Renal pelvis (tissue), 4 donors: ENCODE measurements around the gene SLAMF6. TPM values are rescaled to one million over a fixed set of nuclear protein-coding genes. Genes with fewer than 3 reads are reported as not detected.
"Not testable (repeated sequence)": the region's sequence is repeated elsewhere in the genome, so short reads cannot be mapped to it uniquely, and the experiment has no call there.

Experiments
- DNase-seq: peaks from one replicate; pipeline ENCODE4 v3.0.0-alpha.2; 2013
- polyA plus RNA-seq, 3 donors: library from polyadenylated mRNA; unstranded; fragments of 120-200 nt; gene quantifications; one replicate each; pipeline ENCODE4 v1.2.1, GENCODE V29; 2013; ENCODE audit not compliant: insufficient read length in 3 of 3

Gene SLAMF6
- polyA plus RNA-seq, 3 donors = 0.09 to 0.30 (median 0.17) TPM

- DNase-seq = no peak
Observed at GRCh38 chr1:160504651-160505050, 18.4 kb downstream of the SLAMF6 start.

DNA sequence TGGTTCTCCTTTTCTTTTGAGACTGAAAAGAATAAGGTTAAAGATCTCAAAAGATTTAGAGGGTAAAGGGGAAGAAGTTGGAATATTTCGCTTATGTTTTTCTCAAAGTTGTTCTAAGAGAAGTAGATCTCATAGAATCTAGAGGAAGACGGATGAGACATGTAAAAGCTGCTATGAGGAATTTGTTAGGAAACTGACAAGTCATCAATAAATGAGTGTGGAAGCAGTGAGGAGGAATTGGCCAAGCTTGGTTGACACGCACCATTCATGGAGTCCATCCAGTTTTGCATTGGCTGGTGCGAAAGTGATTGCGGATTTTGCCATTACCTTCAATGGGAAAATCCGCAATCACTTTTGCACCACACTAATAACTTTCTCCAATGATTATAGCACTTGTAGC, 20.0 kb downstream of the SLAMF6 start:
- DNase-seq = no peak

- DNase-seq = no peak
Observed at GRCh38 chr1:160500321-160500990, 22.6 kb downstream of the SLAMF6 start.

- no peak for DNase-seq
Observed at GRCh38 chr1:160499631-160500030, 23.4 kb downstream of the SLAMF6 start.

DNA sequence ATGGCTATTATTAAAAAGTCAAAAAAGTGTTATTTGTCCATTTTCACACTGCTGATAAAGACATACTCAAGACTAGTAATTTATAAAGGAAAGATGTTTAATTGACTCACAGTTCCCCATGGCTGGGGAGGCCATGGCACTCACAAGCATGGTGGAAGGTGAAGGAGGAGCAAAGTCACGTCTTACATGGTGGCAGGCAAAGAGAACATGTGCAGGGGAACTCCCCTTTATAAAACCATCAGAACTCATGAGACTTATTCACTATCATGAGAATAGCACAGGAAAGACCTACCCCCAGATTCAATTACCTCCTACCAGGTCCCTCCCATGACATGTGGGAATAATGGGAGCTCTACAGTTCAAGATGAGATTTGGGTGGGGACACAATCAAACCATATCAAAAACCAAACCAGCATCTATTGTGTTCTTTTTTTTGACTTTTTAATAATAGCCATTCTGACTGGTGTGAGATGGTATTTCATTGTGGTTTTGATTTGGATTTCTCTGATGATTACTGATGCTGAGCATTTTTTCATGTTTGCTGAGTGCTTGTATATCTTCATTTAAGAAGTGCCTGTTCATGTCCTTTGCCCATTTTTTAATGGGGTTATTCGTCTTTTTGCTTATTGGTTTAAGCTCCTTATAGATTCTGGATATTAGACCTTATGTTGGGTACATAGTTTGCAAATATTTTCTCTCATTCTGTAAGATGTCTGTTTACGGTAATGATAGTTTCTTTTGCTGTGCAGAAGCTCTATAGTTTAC, 24.6 kb downstream of the SLAMF6 start:
- DNase-seq = not testable (repeated sequence)

DNA sequence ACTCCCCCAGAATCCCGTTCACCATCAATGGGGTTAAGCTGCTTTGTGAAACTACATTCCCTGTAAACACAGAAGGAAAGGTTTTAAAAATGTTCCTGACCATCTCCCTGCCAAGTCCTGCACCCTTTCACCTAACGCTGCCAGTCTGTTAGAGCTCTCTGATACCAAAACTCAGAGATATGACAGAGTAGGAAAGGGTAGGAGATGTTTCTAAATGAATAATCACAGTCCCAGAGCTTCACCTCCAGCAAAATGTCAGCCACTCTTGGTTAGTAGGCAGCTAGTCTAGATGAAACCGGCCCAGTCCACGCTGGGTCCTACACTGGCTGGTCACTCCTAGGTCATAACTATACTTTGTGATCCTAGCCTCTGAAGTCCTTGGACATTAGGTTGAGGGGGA, 26.7 kb downstream of the SLAMF6 start:
- no peak for DNase-seq

DNA sequence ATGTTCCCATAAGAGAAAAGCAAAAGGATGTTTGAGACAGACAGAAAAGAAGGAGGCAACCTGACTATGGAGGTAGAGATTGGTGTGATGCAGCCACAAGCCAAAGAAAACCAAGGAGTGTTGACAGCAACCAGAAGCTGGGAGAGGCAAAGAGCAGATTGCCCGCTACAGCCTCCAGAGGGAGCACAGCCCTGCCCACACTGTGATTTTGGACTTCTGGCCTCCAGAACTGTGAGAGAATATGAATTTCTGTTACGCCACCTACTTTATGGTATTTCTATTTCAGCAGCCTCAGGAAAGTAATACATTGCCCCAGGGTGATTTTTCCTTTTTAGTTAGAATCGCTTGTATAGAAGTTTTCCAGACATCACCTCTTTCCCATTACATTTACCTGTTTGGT, 28.4 kb downstream of the SLAMF6 start:
- no peak for DNase-seq

DNA sequence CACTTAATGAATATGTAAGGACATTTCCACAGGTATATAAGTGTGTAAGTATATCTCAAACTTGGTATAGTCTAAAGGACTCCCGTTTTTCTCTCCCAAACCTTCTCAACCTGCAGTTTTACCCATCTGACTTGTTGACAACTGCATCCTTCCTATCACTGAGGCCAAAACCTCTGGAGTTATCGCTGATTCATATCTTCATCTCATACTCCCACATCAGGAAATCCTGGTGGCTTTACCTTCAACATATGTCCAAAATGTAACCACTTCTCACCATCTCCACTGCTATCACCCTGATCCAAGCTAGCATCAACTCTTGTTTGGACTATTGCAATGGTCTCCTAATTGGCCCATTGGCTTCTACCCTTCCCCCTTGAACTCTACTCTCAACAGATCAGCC, 30.4 kb downstream of the SLAMF6 start:
- no peak for DNase-seq

- no peak for DNase-seq
Observed at GRCh38 chr1:160491981-160492380, 31.1 kb downstream of the SLAMF6 start.

GRCh38 chr1:160491017-160491416, 32.0 kb downstream of the SLAMF6 start:
- DNase-seq = no peak

- DNase-seq = peak; percentile 20
Observed at GRCh38 chr1:160489513-160490261, 33.4 kb downstream of the SLAMF6 start.

DNA sequence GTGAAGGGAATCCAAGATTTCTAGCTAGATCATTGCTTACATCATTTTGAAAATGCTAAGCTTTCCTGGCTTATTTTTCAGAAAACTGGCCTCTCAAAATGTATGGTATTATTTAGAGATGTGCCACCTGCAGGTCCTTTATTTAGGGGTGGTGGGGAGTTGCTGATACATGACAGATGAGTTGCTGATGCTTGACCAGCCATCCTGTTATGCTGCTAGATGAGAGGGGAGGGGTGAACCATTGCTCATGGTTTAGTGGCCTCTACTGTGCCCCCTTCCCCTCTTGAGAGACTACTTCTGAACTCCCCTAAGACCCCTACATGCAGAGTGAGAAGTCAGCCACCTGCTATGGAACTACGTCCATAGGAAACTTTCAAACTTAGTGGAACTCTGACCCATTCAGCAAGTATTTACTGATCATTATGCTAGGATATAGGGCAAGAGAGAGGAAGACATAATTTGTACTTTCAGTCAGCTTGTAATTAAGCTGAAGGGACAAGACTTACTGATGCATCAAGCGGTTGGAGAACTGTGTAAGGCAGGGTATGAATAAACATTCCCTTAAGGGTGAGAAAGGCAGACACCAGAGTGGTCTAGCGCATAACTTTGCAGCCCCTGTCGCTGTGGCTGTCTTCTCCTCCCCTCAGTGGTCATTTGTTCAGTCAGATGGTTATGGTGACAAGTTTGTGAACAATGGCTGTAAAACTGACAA, 34.6 kb downstream of the SLAMF6 start:
- DNase-seq = no peak

- no peak for DNase-seq
Observed at GRCh38 chr1:160486453-160486852, 36.6 kb downstream of the SLAMF6 start.

- no peak for DNase-seq
Observed at GRCh38 chr1:160483505-160484185, 39.4 kb downstream of the SLAMF6 start.

DNA sequence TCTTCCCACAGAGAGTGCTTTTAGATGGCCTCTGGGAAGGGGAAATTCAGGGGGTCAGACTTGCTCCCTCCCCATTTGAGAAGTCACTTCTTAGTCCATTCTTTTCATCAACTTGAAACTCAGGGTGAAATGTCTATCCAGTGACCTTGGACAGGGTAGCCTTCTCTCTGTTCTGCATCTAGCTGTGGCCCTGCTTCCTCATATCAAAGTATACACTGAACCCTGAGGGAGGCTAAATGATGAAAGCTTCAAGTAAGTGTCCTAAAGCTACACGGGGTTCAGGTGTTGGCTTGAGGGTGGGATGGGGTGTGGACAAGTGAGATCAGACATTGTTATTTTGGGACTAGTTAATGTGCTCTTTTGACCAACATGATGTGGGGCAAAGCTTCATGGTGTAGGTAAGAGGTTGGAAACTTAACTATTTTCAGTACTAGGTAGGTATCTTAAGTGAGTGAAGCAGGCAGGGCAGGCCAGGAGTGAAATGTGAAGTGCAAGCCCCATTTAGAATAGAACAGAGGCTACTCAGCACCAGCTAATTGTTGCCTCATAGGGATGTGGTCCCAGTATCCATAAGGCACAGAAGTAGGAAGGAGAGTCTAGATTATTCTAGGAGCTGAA, 41.0 kb downstream of the SLAMF6 start:
- no peak for DNase-seq

DNA sequence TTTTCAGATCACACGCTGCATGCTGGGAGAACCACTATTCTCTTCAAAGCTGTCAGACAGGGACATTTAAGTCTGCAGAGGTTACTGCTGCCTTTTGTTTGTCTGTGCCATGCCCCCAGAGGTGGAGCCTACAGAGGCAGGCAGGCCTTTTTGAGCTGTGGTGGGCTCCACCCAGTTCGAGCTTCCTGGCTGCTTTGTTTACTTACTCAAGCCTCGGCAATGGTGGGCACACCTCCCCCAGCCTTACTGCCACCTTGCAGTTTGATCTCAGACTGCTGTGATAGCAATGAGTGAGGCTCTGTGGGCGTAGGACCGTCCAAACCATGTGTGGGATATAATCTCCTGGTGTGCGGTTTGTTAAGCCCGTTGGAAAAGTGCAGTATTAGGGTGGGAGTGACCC, 42.3 kb downstream of the SLAMF6 start:
- not testable (repeated sequence) for DNase-seq

DNA sequence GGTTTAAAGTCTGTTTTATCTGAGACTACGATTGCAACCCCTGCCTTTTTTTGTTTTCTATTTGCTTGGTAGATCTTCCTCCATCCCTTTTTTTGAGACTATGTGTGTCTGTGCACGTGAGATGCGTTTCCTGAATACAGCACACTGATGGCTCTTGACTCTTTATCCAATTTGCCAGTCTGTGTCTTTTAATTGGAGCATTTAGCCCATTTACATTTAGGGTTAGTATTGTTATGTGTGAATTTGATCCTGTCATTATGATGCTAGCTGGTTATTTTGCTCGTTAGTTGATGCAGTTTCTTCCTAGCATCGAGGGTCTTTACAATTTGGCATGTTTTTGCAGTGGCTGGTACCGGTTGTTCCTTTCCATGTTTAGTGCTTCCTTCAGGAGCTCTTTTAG, 44.0 kb downstream of the SLAMF6 start:
- not testable (repeated sequence) for DNase-seq

DNA sequence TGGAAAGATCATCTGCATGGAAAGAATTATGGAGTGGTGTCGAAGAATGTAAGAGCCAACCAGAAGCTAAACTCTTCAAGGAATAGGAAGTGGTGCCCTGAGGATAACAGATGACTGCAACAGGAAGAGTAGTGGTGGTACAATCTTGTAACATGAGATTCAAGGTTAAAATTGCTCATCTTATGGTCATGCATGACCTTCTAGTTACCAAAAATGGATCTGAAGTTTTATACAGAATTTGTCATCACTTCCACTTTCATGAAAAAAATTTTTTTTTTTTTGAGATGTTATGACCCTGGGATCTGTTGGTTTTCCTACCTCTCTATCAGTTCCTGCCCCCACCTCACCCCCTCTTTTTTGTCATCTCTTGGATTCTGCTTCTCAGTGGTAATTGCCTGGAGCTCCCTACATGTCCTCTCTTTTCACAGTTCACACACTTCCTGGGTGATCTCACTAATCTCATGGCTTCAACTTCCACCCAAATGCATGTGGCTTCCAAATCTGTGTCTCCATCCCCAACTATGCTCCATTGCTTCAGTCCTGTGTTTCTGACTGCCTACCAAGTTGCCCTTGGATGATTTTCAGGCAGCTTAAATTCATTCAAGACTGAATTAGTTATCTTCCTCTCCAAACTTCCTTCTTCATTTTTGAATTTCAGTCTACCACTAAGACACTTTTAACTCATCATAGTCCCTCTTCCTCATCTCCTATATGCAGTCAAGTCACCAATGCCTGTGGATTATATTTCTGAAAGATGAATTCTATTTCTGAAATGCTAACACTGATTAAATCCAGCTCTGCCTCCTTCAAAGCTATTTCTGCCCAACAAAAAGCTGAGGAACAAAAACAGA, 48.4 kb downstream of the SLAMF6 start:
- no peak for DNase-seq

- no peak for DNase-seq
Observed at GRCh38 chr1:160472112-160472511, 50.9 kb downstream of the SLAMF6 start.

DNA sequence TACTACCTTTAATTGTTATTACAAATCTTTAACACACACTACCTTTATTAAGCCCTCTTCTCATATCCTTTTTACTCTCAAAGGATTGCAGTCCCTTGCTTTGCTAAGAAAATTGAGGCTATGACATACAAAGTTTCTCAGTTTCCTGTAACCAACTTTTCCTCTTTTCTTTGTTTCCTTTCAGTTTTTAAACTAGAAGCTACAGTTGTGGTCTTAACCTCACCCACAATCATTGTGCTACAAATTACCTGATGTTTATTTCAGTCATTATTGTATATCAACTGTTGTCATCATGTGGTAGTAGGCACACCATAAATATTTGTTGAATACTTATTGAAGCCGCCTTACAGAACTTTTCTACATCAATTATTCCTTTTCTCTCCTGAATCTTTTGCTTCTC, 51.8 kb downstream of the SLAMF6 start:
- no peak for DNase-seq
